Suppressor macrophage treated with lipopolysaccharide for 4 hours (primary cell): Measurements from ENCODE around the gene APEX2.
"Not testable (repeated sequence)": the region's sequence is repeated elsewhere in the genome, so short reads cannot be mapped to it uniquely, and the experiment has no call there.

Source experiments
- DNase-seq: peaks from one replicate; pipeline ENCODE4 v3.0.0-alpha.2; 2020

Gene APEX2, protein sequence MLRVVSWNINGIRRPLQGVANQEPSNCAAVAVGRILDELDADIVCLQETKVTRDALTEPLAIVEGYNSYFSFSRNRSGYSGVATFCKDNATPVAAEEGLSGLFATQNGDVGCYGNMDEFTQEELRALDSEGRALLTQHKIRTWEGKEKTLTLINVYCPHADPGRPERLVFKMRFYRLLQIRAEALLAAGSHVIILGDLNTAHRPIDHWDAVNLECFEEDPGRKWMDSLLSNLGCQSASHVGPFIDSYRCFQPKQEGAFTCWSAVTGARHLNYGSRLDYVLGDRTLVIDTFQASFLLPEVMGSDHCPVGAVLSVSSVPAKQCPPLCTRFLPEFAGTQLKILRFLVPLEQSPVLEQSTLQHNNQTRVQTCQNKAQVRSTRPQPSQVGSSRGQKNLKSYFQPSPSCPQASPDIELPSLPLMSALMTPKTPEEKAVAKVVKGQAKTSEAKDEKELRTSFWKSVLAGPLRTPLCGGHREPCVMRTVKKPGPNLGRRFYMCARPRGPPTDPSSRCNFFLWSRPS

DNA sequence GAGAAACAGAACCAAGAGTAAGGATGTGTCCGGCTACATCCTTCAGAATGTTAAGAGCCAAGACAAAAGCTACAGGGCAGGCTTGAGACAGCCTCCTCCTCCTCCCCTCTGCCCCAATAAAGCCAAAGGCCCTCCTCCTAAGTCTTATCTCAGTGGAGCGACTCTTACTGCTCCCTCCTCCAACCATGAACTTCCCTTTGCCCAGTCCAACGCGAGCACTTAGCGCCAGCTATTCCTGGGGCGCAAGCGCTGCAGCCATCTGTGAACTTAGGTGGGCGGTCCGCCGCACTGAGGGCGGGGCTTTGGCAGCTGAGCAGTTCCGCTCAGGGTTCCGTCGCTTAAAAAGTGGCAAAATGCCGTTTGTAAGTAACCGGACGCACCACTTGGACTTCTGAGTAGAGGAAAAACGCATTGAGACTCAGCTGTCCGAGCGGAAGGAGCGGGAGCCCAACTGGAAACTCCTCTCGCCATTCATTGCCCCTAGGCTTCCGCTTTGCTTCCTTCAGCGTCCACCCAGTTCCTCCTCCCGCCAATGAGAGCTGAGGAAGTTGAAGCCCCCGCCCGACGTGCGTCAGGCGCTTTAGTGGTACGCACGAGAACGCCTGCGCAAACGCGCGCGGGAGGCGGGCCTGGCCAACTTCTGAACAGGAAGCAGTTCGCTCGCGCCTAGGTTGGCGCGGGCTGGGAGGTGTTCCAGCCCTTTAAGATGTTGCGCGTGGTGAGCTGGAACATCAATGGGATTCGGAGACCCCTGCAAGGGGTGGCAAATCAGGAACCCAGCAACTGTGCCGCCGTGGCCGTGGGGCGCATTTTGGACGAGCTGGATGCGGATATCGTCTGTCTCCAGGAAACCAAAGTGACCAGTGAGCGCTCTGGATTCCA is at the start of gene APEX2:
TSS of gene APEX2 (plus strand) at position 647 of the 882 bp plus-strand sequence. CDS start at position 707, 60 bp downstream.
- peak; percentile 94 for DNase-seq

DNA sequence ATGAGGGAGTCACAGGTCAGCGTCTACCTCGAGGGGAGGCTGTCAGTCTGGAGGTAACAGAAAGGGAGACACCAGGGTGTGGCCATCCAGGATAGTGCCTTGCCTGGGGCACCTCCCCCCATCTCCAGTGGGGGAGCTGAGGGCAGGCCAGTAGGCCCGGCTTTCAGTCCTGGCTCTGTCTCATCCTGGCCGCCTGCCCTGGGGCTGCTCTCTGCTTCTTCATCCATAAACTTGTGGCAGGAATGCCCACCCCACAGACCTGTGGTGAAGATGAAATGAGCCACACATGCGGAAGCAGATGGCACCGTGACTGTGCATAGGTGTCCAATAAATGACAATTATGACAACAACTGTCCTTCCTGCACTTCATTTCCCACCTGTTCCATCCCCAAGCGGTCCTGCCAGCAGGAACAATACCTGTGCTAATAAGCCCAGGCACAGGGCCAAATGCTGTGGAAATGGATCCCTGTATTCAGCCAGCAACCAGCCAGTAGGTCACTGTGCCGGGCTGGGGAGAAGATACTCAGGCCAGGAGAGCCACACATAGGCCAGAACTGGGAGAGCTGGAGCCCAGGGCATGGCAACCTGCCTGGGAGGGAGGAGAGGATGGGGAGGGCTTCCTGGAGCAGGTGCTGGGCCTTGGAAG is 49.3 kb upstream of the APEX2 start:
- no peak for DNase-seq

DNA sequence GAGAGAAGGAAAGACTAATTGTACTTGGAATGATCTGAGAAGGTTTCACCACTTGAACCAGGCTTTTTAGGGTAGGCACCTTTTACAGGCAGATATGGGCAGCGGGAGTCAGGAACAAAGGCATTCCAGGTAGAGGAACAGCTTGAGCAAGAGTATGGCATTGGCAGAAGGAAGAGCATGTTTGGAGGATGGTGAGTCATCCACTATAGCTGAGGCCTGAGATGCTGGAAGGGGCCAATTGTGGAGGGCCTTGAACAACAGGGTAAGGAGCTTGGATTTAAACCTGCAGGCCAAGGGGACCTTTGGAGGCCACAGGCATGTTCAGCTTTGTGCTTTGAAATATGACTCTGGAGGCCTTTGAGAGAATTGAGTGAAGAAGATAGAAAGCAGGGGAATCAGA is 38.4 kb upstream of the APEX2 start:
- DNase-seq = no peak

- no peak for DNase-seq
These were observed 35.2 kb upstream of the APEX2 start for GRCh38 chrX:54964766-54965497.

DNA sequence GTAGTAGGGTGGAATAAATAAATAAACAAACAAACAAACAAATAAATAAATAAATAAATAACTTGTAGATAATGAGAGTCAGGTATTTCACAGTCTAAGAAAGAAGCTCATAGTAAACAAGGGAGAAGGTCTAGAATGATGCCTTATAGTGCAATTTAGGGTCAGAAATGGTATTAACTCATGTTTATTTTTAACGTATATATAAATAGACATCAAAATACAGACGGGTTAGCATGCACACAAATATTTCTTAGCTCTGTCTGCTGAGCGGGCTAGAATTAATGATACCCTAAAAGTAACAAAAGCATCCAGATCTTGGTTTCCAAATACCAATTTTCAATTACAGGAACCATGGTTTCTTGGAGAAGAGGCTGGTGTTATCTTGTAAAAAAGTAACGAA is 22.8 kb upstream of the APEX2 start:
- no peak for DNase-seq

DNA sequence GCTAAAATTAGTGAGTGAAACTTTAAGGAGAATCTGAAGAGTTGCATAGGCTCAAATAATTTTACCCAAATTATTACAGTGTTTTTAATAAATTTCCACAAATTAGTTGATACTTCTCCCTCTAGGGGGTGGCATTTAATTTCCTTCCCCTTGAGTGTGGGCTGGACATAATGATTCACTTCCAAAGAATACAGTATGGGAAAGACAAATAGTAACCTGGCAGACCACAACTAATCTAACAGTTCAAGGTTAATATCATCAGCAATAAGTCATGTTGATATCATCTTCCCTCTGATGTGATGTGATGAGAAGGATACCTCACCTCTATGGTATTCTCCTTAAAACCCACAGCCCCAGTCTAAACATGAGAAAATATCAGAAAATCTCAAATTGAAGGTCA is 21.7 kb upstream of the APEX2 start:
- no peak for DNase-seq

- no peak for DNase-seq
These were observed 20.7 kb upstream of the APEX2 start for GRCh38 chrX:54979432-54979831.

DNA sequence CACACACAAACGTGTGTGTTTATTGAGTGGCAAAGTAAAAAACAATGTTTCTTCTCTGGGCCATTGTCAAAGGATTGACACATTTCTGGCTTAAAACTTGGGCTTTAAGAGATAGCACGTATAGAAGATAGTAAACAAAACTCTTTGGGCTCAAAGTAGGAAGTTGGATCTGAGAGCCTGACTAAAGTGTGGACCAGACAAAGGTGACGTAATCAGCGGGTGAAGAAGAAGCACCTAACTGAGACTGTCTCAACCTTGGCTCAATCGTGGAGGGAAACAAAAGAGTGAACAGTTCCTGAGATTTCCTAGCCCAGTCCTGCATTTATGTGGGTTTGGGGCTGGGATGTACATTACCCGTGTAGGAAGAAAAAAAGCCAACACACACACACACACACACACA is 19.8 kb upstream of the APEX2 start:
- no peak for DNase-seq

DNA sequence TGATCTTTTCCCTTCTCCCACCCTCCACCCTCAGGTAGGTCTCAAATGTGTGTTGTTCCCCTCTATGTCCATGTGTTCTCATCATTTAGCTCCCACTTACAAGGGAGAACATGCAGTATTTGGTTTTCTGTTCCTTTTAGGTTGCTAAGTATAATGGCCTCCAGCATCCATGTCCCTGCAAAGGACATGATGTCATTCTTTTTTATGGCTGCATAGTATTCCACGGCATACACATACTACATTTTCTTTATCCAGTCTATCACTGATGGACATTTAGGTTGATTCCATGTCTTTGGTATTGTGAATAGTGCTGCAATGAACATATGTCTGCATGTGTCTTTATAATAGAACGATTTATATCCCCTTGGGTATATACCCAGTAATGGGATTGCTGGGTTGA is 16.9 kb upstream of the APEX2 start:
- not testable (repeated sequence) for DNase-seq

GRCh38 chrX:54991706-54992105 is 8.5 kb upstream of the APEX2 start:
- no peak for DNase-seq

DNA sequence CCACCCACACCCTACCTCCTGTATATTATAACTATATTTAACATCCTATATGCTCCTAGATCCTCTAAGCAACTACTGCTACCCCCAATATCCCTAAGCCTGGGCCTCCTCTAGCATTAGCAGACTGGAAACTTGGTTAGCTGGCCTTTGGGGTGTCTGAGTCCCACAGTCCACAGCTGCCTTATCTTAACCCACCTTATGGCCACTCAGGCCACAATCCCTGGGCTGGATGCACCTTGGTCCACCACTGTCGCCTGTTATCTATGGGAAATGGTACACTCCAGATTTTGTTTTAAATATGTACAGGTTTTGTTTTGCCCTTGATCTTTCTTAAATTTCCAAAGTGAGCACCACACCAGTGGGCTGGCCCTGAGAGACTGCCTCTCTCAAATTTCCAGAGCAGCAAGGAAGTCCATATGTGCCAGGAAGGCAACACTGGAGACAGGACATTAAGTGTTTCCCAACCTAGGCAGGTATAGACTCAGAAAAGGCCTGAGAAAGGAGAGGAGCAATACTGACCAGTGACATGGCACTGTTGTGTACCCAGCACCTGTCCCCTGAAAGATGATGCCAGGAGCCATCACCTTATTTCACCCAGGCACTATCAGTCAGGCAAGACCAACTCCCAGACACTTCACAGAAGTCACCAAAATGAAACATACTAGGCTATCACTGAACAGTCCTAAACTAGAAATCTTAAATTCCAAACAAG is 7.1 kb upstream of the APEX2 start:
- DNase-seq = no peak

DNA sequence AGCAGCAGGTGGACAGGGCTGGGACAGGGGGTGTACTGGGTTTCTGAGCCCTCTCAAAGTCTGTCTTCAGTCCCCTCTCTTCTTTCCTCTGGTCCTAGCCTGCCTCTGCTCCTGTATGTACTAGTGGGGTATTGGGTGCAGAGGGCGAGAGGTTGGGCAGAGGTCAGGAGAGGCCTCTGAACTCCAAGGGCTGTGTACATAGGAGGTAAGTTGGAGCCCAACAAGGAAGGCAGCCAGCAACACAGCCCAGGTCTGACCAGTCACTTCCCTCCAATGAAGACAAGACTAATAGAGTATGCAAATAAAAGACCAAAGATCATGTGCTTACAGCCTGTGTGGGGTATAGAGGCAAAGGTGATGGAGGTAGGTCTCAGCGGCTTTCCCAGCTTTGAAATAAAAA is 6.1 kb upstream of the APEX2 start, which contains the start of gene PFKFB1:
TSS of gene PFKFB1 (minus strand) at position 90 of the 400 bp plus-strand sequence. CDS start 181 bp downstream, outside the sequence.
- DNase-seq = no peak

GRCh38 chrX:54994668-54995351 is 5.4 kb upstream of the APEX2 start:
- DNase-seq = peak; percentile 47

- no peak for DNase-seq
These were observed 4.5 kb upstream of the APEX2 start for GRCh38 chrX:54995621-54996020.

DNA sequence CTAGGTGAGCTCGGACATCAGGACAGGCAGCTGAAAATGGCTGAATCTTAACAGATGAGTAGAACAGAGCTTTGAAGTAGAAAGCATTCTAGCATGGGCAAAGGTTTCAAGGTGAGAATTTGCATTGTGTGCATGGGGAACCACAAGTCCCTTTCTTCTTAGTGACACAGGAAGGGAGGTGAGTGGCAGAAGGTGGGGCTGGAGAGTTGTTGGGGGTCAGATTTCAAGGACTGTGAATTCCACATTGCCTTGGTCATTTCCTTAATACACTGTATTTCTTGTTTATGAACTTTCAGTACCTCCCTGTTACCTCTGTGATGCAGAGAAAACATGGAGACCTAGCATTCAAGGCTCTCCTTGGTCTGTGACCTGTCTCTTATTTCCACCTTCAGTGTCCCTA is 4.1 kb downstream of the APEX2 start:
- no peak for DNase-seq

DNA sequence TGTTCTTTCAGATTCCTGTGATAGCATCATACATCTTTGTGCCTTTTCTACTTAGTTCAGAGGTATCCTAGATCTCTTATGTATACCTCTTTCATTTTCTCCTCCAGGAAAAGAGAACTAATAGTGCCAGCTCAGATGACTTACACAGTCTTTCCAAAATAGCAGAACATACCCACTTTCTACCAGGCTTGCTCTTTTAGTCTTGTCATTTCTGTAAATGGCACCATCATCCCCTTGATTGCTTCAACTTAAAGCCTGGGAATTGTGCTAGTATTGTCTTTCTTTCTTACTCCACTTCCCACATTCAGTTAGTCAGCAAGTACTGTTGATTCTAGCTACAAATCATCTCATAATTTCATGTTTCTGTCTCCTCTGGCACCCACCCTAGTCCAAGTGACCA is 5.1 kb downstream of the APEX2 start:
- peak; percentile 62 for DNase-seq

DNA sequence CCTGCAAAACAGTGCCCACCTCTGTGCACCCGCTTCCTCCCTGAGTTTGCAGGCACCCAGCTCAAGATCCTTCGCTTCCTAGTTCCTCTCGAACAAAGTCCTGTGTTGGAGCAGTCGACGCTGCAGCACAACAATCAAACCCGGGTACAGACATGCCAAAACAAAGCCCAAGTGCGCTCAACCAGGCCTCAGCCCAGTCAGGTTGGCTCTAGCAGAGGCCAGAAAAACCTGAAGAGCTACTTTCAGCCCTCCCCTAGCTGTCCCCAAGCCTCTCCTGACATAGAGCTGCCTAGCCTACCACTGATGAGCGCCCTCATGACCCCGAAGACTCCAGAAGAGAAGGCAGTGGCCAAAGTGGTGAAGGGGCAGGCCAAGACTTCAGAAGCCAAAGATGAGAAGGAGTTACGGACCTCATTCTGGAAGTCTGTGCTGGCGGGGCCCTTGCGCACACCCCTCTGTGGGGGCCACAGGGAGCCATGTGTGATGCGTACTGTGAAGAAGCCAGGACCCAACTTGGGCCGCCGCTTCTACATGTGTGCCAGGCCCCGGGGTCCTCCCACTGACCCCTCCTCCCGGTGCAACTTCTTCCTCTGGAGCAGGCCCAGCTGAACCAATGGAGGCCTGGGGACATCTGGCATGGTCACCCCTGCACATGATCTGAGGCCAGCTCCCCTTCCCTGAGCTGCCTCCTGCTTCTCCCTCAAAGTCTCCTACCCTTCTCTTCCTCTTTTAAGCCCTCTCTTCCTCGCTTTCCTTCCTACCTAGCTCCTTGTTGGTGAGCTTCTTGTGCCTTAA is 6.9 kb downstream of the APEX2 start:
- DNase-seq = no peak

DNA sequence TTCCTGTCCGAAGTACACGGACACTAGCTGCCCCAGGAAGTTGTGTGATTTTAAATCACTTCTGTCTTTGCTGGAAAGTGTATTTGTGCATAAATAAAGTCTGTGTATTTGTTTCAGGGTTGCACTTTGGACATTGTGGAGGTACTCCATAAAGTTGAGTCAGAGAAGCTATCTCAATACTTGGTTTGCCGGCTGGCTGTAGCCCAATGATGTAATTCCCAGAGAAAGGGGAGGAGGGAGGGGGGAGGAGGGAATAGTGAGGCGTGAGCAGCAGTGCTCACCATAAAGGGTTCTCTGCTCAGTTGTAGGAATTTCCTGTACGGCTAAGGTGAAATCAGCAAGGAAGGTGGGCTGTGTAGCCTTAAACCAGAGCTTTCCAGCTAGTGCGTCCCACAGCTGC is 7.5 kb downstream of the APEX2 start:
- no peak for DNase-seq

DNA sequence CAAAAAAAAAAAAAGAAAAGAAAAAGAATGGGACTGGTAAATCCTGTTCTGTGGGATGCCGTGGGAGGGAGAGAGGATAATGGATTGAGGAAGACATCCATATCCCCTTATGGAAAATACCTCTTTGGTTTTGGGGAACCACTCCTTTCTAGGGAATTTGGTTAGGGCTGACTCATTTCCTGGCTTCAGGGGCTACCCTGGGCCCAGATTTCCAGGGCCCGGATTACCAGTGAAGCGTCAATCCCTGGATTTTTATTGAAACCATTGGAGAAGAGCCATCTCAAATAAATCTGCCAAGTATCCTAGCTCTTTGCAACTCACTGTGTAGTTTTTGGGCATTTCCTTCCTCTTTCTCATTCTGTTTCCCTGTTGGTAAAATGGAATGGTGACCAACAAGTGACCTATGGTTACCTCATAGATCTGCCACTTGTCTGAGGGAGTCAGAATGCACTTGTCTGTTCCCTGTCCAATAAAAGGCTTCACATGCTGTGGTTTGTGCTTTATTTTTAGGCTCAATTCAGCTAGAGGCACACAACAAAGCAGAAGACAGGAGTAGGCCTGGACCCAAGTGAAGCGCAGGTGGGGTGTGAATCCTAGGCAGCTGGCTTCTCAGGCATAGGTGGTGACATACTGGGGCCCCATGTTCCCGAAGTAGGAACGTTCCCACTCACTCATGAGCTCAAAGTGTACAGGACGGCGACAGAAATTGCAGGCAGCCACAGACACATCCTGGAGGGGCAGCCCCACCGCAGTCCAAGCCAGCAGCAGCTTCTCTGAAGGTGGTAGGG is 8.6 kb downstream of the APEX2 start:
- DNase-seq = peak; percentile 46
